K562 (cell line): ENCODE measurements around the gene ATP6V0A1. TPM values are rescaled to one million over a fixed set of nuclear protein-coding genes. Genes with fewer than 3 reads are reported as not detected.

Experiments used
- ARID1B ChIP-seq: fragments of 450-650 bp; IDR thresholded peaks from 2 replicates; pipeline ENCODE4 v1.6.1; 2016; ENCODE audit warnings: antibody characterized with exemption, mild to moderate bottlenecking, inconsistent platforms
- BCOR ChIP-seq: fragments of 450-650 bp; IDR thresholded peaks from 2 replicates; pipeline ENCODE4 v1.6.1; 2016
- BRCA1 ChIP-seq, 2 experiments: fragments of 450-650 bp in 1 of 2; sonication (generic) in 1 of 2; formaldehyde crosslinking in 1 of 2; IDR thresholded peaks; 2 replicates each; pipeline versions ENCODE4 v1.5.0 to v1.6.1; 2017 to 2020; ENCODE audit warnings: mild to moderate bottlenecking in 1 of 2, missing genetic modification reagents in 1 of 2
- CBFB ChIP-seq: sonication (generic); formaldehyde crosslinking; IDR thresholded peaks from 2 replicates; pipeline ENCODE4 v1.4.0; 2020; ENCODE audit warnings: mild to moderate bottlenecking, missing genetic modification reagents
- CBX8 ChIP-seq: fragments of 200-600 bp; sonication (generic); IDR thresholded peaks from 2 replicates; pipeline ENCODE4 v1.6.1; 2012; ENCODE audit warnings: borderline replicate concordance, mixed run types, low read depth, mild to moderate bottlenecking, moderate library complexity, mixed read lengths, low read length, control low read depth, inconsistent platforms; ENCODE audit not compliant: poor library complexity, severe bottlenecking; ENCODE audit errors: extremely low read depth
- DPF2 ChIP-seq: fragments of 450-650 bp; IDR thresholded peaks from 2 replicates; pipeline ENCODE4 v1.6.1; 2016
- ELF1 ChIP-seq: fragments of 200-800 bp; sonication (Bioruptor generic); IDR thresholded peaks from 2 replicates; pipeline ENCODE4 v1.6.1; 2016; ENCODE audit warnings: missing genetic modification characterization, missing compliant biosample characterization
- GATAD2A ChIP-seq: fragments of 450-650 bp; IDR thresholded peaks from 2 replicates; pipeline ENCODE4 v1.6.1; 2017
- HDAC1 ChIP-seq, 2 experiments: fragments of 450-650 bp; IDR thresholded peaks; 2 replicates each; pipeline ENCODE4 v1.6.1; 2016 to 2017; ENCODE audit warnings: inconsistent platforms in 1 of 2, mild to moderate bottlenecking in 1 of 2, moderate library complexity in 1 of 2
- JUND ChIP-seq, 2 experiments: IDR thresholded peaks; 2 replicates in 1 of 2; 3 replicates in 1 of 2; pipeline ENCODE4 v1.6.1; 2011; ENCODE audit warnings: borderline replicate concordance in 2 of 2, low read depth in 2 of 2, low read length in 2 of 2, improper control_type of control experiment in 1 of 2, missing biosample characterization in 1 of 2, missing genetic modification characterization in 1 of 2, missing genetic modification reagents in 1 of 2
- KLF1 ChIP-seq: fragments of 450-650 bp; IDR thresholded peaks from 2 replicates; pipeline ENCODE4 v1.6.1; 2016; ENCODE audit warnings: missing genetic modification characterization, missing compliant biosample characterization
- MAFF ChIP-seq: IDR thresholded peaks from 2 replicates; pipeline ENCODE4 v1.6.1; 2012; ENCODE audit warnings: low read length, improper control_type of control experiment
- MCM2 ChIP-seq: fragments of 450-650 bp; IDR thresholded peaks from 2 replicates; pipeline ENCODE4 v1.6.1; 2017; ENCODE audit warnings: low read depth, mild to moderate bottlenecking
- PRMT5 ChIP-seq: sonication (generic); formaldehyde crosslinking; IDR thresholded peaks from 2 replicates; pipeline ENCODE4 v1.5.0; 2020; ENCODE audit warnings: missing genetic modification reagents
- PTTG1 ChIP-seq: fragments of 450-650 bp; IDR thresholded peaks from 2 replicates; pipeline ENCODE4 v1.6.1; 2016; ENCODE audit warnings: low read depth, mild to moderate bottlenecking, missing genetic modification characterization, missing compliant biosample characterization
- RBM22 ChIP-seq: fragments of 200-400 bp; formaldehyde crosslinking; IDR thresholded peaks from 2 replicates; pipeline ENCODE4 v1.6.1; 2018; ENCODE audit warnings: low read length, low read depth; ENCODE audit not compliant: poor library complexity, severe bottlenecking
- SMC3 ChIP-seq: conservative IDR thresholded peaks from 2 replicates; pipeline ENCODE4 v1.6.1; 2011; ENCODE audit warnings: low read depth, low read length, improper control_type of control experiment; ENCODE audit not compliant: insufficient read depth
- ZNF143 ChIP-seq: sonication (generic); formaldehyde crosslinking; IDR thresholded peaks from 2 replicates; pipeline ENCODE4 v1.9.0; 2022; ENCODE audit warnings: mild to moderate bottlenecking, missing genetic modification reagents
- ZNF212 ChIP-seq: fragments of 450-650 bp; formaldehyde crosslinking; IDR thresholded peaks from 2 replicates; pipeline ENCODE4 v1.4.0; 2020; ENCODE audit warnings: mild to moderate bottlenecking
- ZNF347 ChIP-seq: fragments of 450-650 bp; formaldehyde crosslinking; IDR thresholded peaks from 2 replicates; pipeline ENCODE4 v1.4.0; 2020; ENCODE audit warnings: low read depth, mild to moderate bottlenecking, moderate library complexity
- ZNF436 ChIP-seq: fragments of 250-450, 450-650 bp; sonication (Bioruptor Pico); formaldehyde crosslinking; IDR thresholded peaks from 2 replicates; pipeline ENCODE4 v1.7.0; 2020; ENCODE audit warnings: mild to moderate bottlenecking
- ZNF77 ChIP-seq: fragments of 250-450 bp; sonication (Bioruptor Pico); IDR thresholded peaks from 2 replicates; pipeline ENCODE4 v1.5.0; 2020
- ZZZ3 ChIP-seq: fragments of 450-650 bp; IDR thresholded peaks from 2 replicates; pipeline ENCODE4 v1.6.1; 2016; ENCODE audit warnings: antibody characterized with exemption, mild to moderate bottlenecking, moderate library complexity
- polyA plus RNA-seq, 8 experiments: library from polyadenylated mRNA; depleted of rRNA in 4 of 8; stranded (reverse) in 5 of 8; unstranded in 3 of 8; fragments of >200 nt; fragmentation: Nextera tagmentation in 2 of 8; fragmentation: Illumina TruSeq in 1 of 8; extraction: Ambion mirVana in 2 of 8; extraction: Trizol in 1 of 8; gene quantifications; 2 replicates each; pipeline versions ENCODE4 v1.2.1 to v1.2.3, GENCODE V29; 2011 to 2014; ENCODE audit warnings: inconsistent platforms in 1 of 8, missing spikeins in 1 of 8
- total RNA-seq, 7 experiments: library from RNA; depleted of rRNA in 6 of 7; stranded (reverse); fragments of >200 nt in 6 of 7; fragmentation: Illumina TruSeq in 2 of 7; extraction: Trizol in 2 of 7; gene quantifications; 2 replicates each; pipeline versions ENCODE4 v1.2.1 to v1.2.3, GENCODE V29; 2011 to 2021; ENCODE audit warnings: low replicate concordance in 1 of 7

ATP6V0A1 gene
- total and polyA plus RNA-seq, 9 of the 15 experiments (the other 6 are each of a cell fraction or from before 2014, with no cell fraction given), result 11.8 to 158 (median 75.5) TPM

- TF ChIP-seq RBM22 (no peak), JUND (IDR thresholded peaks at IDR 0.05; ENCODE audit: borderline replicate concordance, low read depth, low read length) (peak; percentile 64; the same call in 1 of the 2 replicates), JUND (tag; IDR thresholded peaks at IDR 0.05; ENCODE audit: borderline replicate concordance, low read depth, low read length) (no peak; the same call in 2 of the 3 replicates), KLF1 (tag) (peak; percentile 44; the same call in 1 of the 2 replicates), HDAC1 (IDR thresholded peaks at IDR 0.05) (no peak; a peak in 1 of 4 replicates), PTTG1 (no peak), DPF2 (0 out of 2 replicates have a peak, but pooled peaks have one; percentile 9), BCOR (peak; percentile 76), SMC3 (no peak), ZNF436 (no peak), ZNF77 (CRISPR knock-in tag) (no peak), GATAD2A (no peak), PRMT5 (CRISPR knock-in tag) (no peak), MCM2 (no peak), ZNF143 (CRISPR knock-in tag) (no peak), CBFB (peak; percentile 97), ZZZ3 (0 out of 2 replicates have a peak, but pooled peaks have one; percentile 33), BRCA1 (IDR thresholded peaks at IDR 0.05) (no peak), BRCA1 (CRISPR knock-in tag; IDR thresholded peaks at IDR 0.05) (no peak), CBX8 (no peak), ZNF347 (no peak), ARID1B (peak; percentile 28), ELF1 (peak; percentile 97), MAFF (peak; percentile 81; the same call in 1 of the 2 replicates), ZNF212 (no peak)
Observed at GRCh38 chr17:42561897-42562387, 103.3 kb downstream of the ATP6V0A1 start, which contains the start of gene COASY (continued).
